ENCODE measurements around the gene LRRK1. TPM values are rescaled to one million over a fixed set of nuclear protein-coding genes. Genes with fewer than 3 reads are reported as not detected.

The LRRK1 gene
- total and polyA plus RNA-seq, 2 experiments from 2014 or later, result 6.2 to 6.4 TPM

- H3K36me3 ChIP-seq (ENCODE audit: low read depth), result peaks cover 3% of the 10 kb centered on the region; the same call in 1 of the 2 replicates
- H3K4me1 ChIP-seq (ENCODE audit: insufficient read depth), result no peaks in the 10 kb centered on the region
- in situ Hi-C loops (cut with MboI), result no loop called here
Observed at GRCh38 chr15:100952566-100952965, 33.4 kb downstream of the LRRK1 start.

GRCh38 chr15:100958326-100959065, 39.3 kb downstream of the LRRK1 start:
- WGBS, 2 experiments (ENCODE audit: low coverage in 1 of 2, low lambda C conversion rate in 2 of 2, missing lambda C conversion rate in 2 of 2), result 49 to 52% methylated on average over 10 of the region's 10 CpGs
- peak overlapping the region; percentile 88 for H3K27ac ChIP-seq

More at GRCh38 chr15:100952566-100952965, 33.4 kb downstream of the LRRK1 start:
- WGBS, 2 experiments (ENCODE audit: low coverage in 1 of 2, low lambda C conversion rate in 2 of 2, missing lambda C conversion rate in 2 of 2), result 92 to 93% methylated on average over 3 of the region's 3 CpGs
- H3K9me2 ChIP-seq (ENCODE audit: insufficient read depth), result no peaks in the 10 kb centered on the region
- H3F3A ChIP-seq (ENCODE audit: insufficient read depth), result no peaks in the 10 kb centered on the region
- H3K27me3 ChIP-seq (replicated peaks; ENCODE audit: insufficient read depth), result no peaks in the 10 kb centered on the region
- peaks cover 32% of the 10 kb centered on the region for H3K79me2 ChIP-seq (ENCODE audit: insufficient read depth)
- no peak for DNase-seq
- H3K4me3 ChIP-seq, result no peak overlapping the region
- no peak overlapping the region for H3K4me2 ChIP-seq (ENCODE audit: unreplicated experiment)
- H3K9ac ChIP-seq, result no peak overlapping the region
- no peak for TF ChIP-seq EZH2 (IDR thresholded peaks at IDR 0.05; ENCODE audit: insufficient read depth, poor library complexity, severe bottlenecking)
- TF ChIP-seq EZH2phosphoT487 (IDR thresholded peaks at IDR 0.05; ENCODE audit: insufficient read depth, low read depth), result no peak
- no peaks in the 10 kb centered on the region for H3K9me3 ChIP-seq (ENCODE audit: low read depth)
- H4K20me1 ChIP-seq (ENCODE audit: insufficient read depth), result no peaks in the 10 kb centered on the region
- no peak overlapping the region for H3K27ac ChIP-seq
- H2AFZ ChIP-seq, result no peak overlapping the region

GRCh38 chr15:100959066-100960050, 40.2 kb downstream of the LRRK1 start:
- H3K9me2 ChIP-seq (ENCODE audit: insufficient read depth), result no peaks in the 10 kb centered on the region
- H3K9me3 ChIP-seq (ENCODE audit: low read depth), result no peaks in the 10 kb centered on the region
- H3K4me1 ChIP-seq (ENCODE audit: insufficient read depth), result peaks cover 22% of the 10 kb centered on the region
- H3K36me3 ChIP-seq (ENCODE audit: low read depth), result no peaks in the 10 kb centered on the region
- no peaks in the 10 kb centered on the region for H3K27me3 ChIP-seq (replicated peaks; ENCODE audit: insufficient read depth)
- H3F3A ChIP-seq (ENCODE audit: insufficient read depth), result peaks cover 6% of the 10 kb centered on the region; the same call in 1 of the 2 replicates
- peak overlapping the region; percentile 41 for H3K4me3 ChIP-seq
- peak overlapping the region; percentile 22; the same call in 1 of the 2 replicates for H2AFZ ChIP-seq
- peak overlapping the region; percentile 88 for H3K27ac ChIP-seq
- WGBS, 2 experiments (ENCODE audit: low coverage in 1 of 2, low lambda C conversion rate in 2 of 2, missing lambda C conversion rate in 2 of 2), result 94 to 97% methylated on average over 14 of the region's 14 CpGs
- in situ Hi-C loops (cut with MboI), result no loop called here
- peak overlapping the region; percentile 72 for H3K4me2 ChIP-seq (ENCODE audit: unreplicated experiment)
- no peaks in the 10 kb centered on the region for H4K20me1 ChIP-seq (ENCODE audit: insufficient read depth)
- 0 out of 2 replicates have a peak overlapping the region, but pooled peaks have one; percentile 73 for H3K9ac ChIP-seq
- TF ChIP-seq EZH2phosphoT487 (IDR thresholded peaks at IDR 0.05; ENCODE audit: insufficient read depth, low read depth) (no peak), EZH2 (IDR thresholded peaks at IDR 0.05; ENCODE audit: insufficient read depth, poor library complexity, severe bottlenecking) (no peak)
- DNase-seq, result no peak
- H3K79me2 ChIP-seq (ENCODE audit: insufficient read depth), result peaks cover 62% of the 10 kb centered on the region

More at GRCh38 chr15:100958326-100959065, 39.3 kb downstream of the LRRK1 start:
- Histone ChIP-seq H3F3A (ENCODE audit: insufficient read depth) (peaks cover 6% of the 10 kb centered on the region; the same call in 1 of the 2 replicates), H3K27me3 (replicated peaks; ENCODE audit: insufficient read depth) (no peaks in the 10 kb centered on the region), H3K36me3 (ENCODE audit: low read depth) (no peaks in the 10 kb centered on the region), H3K9me2 (ENCODE audit: insufficient read depth) (no peaks in the 10 kb centered on the region), H3K4me2 (ENCODE audit: unreplicated experiment) (peak overlapping the region; percentile 72), H3K4me1 (ENCODE audit: insufficient read depth) (peaks cover 22% of the 10 kb centered on the region), H3K9ac (peak overlapping the region; percentile 73), H4K20me1 (ENCODE audit: insufficient read depth) (no peaks in the 10 kb centered on the region), H3K79me2 (ENCODE audit: insufficient read depth) (peaks cover 65% of the 10 kb centered on the region), H3K9me3 (ENCODE audit: low read depth) (no peaks in the 10 kb centered on the region), H3K4me3 (peak overlapping the region; percentile 41), H2AFZ (peak overlapping the region; percentile 22; the same call in 1 of the 2 replicates)
- DNase-seq, result peak; percentile 72
- TF ChIP-seq EZH2 (IDR thresholded peaks at IDR 0.05; ENCODE audit: insufficient read depth, poor library complexity, severe bottlenecking) (no peak), EZH2phosphoT487 (IDR thresholded peaks at IDR 0.05; ENCODE audit: insufficient read depth, low read depth) (no peak)
- in situ Hi-C loops (cut with MboI), result no loop called here

DNA sequence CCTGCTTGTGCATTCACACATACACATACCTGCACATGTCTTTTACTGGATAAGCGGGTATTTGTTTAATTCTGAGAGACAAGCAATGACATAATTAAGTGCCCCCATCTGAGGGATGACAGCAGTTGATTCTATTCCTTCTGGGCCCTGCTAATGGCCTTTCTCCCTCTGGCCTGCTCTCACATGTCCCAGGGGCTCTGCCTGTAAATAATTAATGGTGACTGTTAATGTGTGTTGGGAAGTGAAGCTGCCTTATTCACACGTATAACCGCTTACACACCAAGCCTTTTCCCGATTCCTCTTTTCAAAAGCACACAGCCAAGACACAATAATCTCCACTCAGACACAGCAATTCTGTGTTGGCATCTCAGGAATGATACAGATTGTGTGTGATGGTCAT, 47.8 kb downstream of the LRRK1 start:
- H3K36me3 ChIP-seq (ENCODE audit: low read depth), result no peaks in the 10 kb centered on the region
- no peaks in the 10 kb centered on the region for H3K27me3 ChIP-seq (replicated peaks; ENCODE audit: insufficient read depth)
- H3K79me2 ChIP-seq (ENCODE audit: insufficient read depth), result no peaks in the 10 kb centered on the region
- no peak overlapping the region for H3K4me3 ChIP-seq
- no peak overlapping the region for H3K4me2 ChIP-seq (ENCODE audit: unreplicated experiment)
- no peaks in the 10 kb centered on the region for H3K9me3 ChIP-seq (ENCODE audit: low read depth)
- TF ChIP-seq EZH2 (IDR thresholded peaks at IDR 0.05; ENCODE audit: insufficient read depth, poor library complexity, severe bottlenecking) (no peak), EZH2phosphoT487 (IDR thresholded peaks at IDR 0.05; ENCODE audit: insufficient read depth, low read depth) (no peak)
- H3K9ac ChIP-seq, result no peak overlapping the region
- peaks cover 15% of the 10 kb centered on the region for H3K4me1 ChIP-seq (ENCODE audit: insufficient read depth)
- DNase-seq, result no peak
- 74% methylated on average over 4 of the region's 4 CpGs for WGBS, 2 experiments (ENCODE audit: low coverage in 1 of 2, low lambda C conversion rate in 2 of 2, missing lambda C conversion rate in 2 of 2)
- H3K9me2 ChIP-seq (ENCODE audit: insufficient read depth), result no peaks in the 10 kb centered on the region
- H2AFZ ChIP-seq, result no peak overlapping the region
- in situ Hi-C loops (cut with MboI), result no loop called here
- no peaks in the 10 kb centered on the region for H4K20me1 ChIP-seq (ENCODE audit: insufficient read depth)
- no peak overlapping the region for H3K27ac ChIP-seq
- peaks cover 7% of the 10 kb centered on the region for H3F3A ChIP-seq (ENCODE audit: insufficient read depth)
